GM21717 (cell line): Measurements from ENCODE around the gene MDFIC.

ENCODE experiments used
- ATAC-seq: cut with Tn5 transposase; IDR thresholded peaks from one replicate; pipeline ENCODE4 v1.9.1; 2021; ENCODE audit warnings: mild to moderate bottlenecking, moderate library complexity; ENCODE audit not compliant: unreplicated experiment

MDFIC gene

GRCh38 chr7:114986190-114987180 lies 64.6 kb downstream of the MDFIC start:
- no peak for ATAC-seq

GRCh38 chr7:114988026-114988425 lies 66.1 kb downstream of the MDFIC start:
- no peak for ATAC-seq

- no peak for ATAC-seq
These were observed 67.0 kb downstream of the MDFIC start for GRCh38 chr7:114988755-114989375.

GRCh38 chr7:114989531-114989930 lies 67.6 kb downstream of the MDFIC start:
- no peak for ATAC-seq

- no peak for ATAC-seq
These were observed 75.9 kb downstream of the MDFIC start for GRCh38 chr7:114997487-114998404.

- ATAC-seq, result no peak
These were observed 82.2 kb downstream of the MDFIC start for GRCh38 chr7:115004121-115004520.

- no peak for ATAC-seq
These were observed 83.4 kb downstream of the MDFIC start for GRCh38 chr7:115005251-115005650.

- ATAC-seq, result no peak
These were observed 84.1 kb downstream of the MDFIC start for GRCh38 chr7:115005953-115006352.

- ATAC-seq, result no peak
These were observed 85.9 kb downstream of the MDFIC start for GRCh38 chr7:115007751-115008150.

- peak; percentile 54 for ATAC-seq
These were observed 86.7 kb downstream of the MDFIC start for GRCh38 chr7:115008465-115009114.

GRCh38 chr7:115009139-115009538 lies 87.2 kb downstream of the MDFIC start:
- peak; percentile 83 for ATAC-seq

- ATAC-seq, result no peak
These were observed 88.0 kb downstream of the MDFIC start for GRCh38 chr7:115009736-115010440.

- no peak for ATAC-seq
These were observed 88.5 kb downstream of the MDFIC start for GRCh38 chr7:115010441-115010820.

GRCh38 chr7:115013886-115014285 lies 92.0 kb downstream of the MDFIC start:
- ATAC-seq, result no peak

- ATAC-seq, result no peak
These were observed 92.9 kb downstream of the MDFIC start for GRCh38 chr7:115014794-115015193.

GRCh38 chr7:115015619-115016018 lies 93.7 kb downstream of the MDFIC start:
- ATAC-seq, result no peak

- ATAC-seq, result no peak
These were observed 98.2 kb downstream of the MDFIC start for GRCh38 chr7:115019882-115020605.

GRCh38 chr7:115023219-115023618 lies 101.3 kb downstream of the MDFIC start:
- no peak for ATAC-seq

- no peak for ATAC-seq
These were observed 102.4 kb downstream of the MDFIC start for GRCh38 chr7:115024276-115024675.
